ENCODE data around the gene CSMD2. TPM values are rescaled to one million over a fixed set of nuclear protein-coding genes. Genes with fewer than 3 reads are reported as not detected.

Gene CSMD2
- polyA plus RNA-seq, 1 experiment: 1.8 TPM

- ChIA-PET CTCF (no interaction called here), POLR2A (no interaction called here)
- DNase-seq (ENCODE audit: low read depth): no peak
- no peak for TF ChIP-seq CTCF (IDR thresholded peaks at IDR 0.05; ENCODE audit: insufficient read depth, low read depth, low read length)
- no peaks in the 10 kb centered on the region for H3K36me3 ChIP-seq (ENCODE audit: control insufficient read depth, insufficient read depth, low read length)
- H3K27me3 ChIP-seq (ENCODE audit: control insufficient read depth, insufficient read depth, low read length): no peaks in the 10 kb centered on the region
- no peak overlapping the region for H3K4me3 ChIP-seq (ENCODE audit: low read depth, low read length)
Measured at GRCh38 chr1:33895976-33896375, 269.1 kb downstream of the CSMD2 start.

DNA sequence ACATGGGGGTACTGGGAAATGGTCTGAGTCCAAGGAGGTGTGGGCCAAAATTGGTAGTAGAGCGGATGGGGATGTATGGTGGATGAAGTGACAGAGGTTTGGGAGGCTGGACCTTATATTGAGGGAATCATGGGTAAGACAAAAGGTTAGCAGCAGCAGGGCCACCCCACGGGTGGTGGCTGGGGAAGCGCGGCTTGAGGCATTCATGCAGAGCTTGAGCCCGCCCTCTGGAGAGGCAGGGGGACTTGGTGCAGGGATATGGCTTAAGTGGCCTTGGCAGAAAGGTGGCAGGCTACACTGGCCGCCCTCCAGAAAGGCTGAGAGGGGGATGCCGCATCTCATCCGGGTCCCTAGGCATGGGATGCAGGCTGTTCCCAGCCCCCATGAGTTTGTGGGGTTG lies 269.6 kb downstream of the CSMD2 start:
- H3K27me3 ChIP-seq (ENCODE audit: control insufficient read depth, insufficient read depth, low read length): no peaks in the 10 kb centered on the region
- H3K36me3 ChIP-seq (ENCODE audit: control insufficient read depth, insufficient read depth, low read length): no peaks in the 10 kb centered on the region
- no peak overlapping the region for H3K4me3 ChIP-seq (ENCODE audit: low read depth, low read length)
- POLR2A ChIA-PET: no interaction called here
- no peak for DNase-seq (ENCODE audit: low read depth)
- no peak for TF ChIP-seq CTCF (IDR thresholded peaks at IDR 0.05; ENCODE audit: insufficient read depth, low read depth, low read length)
- CTCF ChIA-PET: no interaction called here

GRCh38 chr1:33893147-33893830 lies 271.7 kb downstream of the CSMD2 start:
- Histone ChIP-seq H3K4me3 (ENCODE audit: low read depth, low read length) (no peak overlapping the region), H3K36me3 (ENCODE audit: control insufficient read depth, insufficient read depth, low read length) (no peaks in the 10 kb centered on the region), H3K27me3 (ENCODE audit: control insufficient read depth, insufficient read depth, low read length) (no peaks in the 10 kb centered on the region)
- peak; percentile 90 for DNase-seq (ENCODE audit: low read depth)
- no peak for TF ChIP-seq CTCF (IDR thresholded peaks at IDR 0.05; ENCODE audit: insufficient read depth, low read depth, low read length)
- CTCF ChIA-PET: interaction anchor here (0.6 to 1.9 kb wide), 4 partner anchors 11 to 269 kb away, joined by 3 to 6 read pairs (median 6); no protein-coding TSS in a partner anchor
- POLR2A ChIA-PET: interaction anchor here (0.6 to 1.2 kb wide), 2 partner anchors 16 to 218 kb away, joined by 4 read pairs; no protein-coding TSS in a partner anchor

DNA sequence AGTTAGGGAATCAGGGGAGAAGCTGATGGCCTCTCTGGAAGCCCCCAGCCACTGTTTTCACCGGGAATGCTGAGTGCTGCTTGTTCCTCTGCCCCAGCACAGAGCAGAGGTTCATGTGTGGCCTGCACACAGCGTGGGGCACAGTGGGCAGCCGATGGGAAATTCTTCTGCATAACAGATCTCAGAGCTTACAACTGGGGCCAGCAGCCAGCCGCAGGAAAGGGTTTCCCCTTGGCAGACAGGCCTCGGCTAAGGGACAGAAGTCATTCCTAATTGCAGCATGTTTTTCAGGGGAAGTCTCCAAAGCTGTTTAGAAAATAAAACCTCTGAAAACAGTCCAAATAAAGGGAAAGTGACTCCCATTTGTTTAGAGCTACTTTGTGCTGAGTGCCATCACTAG lies 278.5 kb downstream of the CSMD2 start:
- no peak for DNase-seq (ENCODE audit: low read depth)
- no peak overlapping the region for H3K4me3 ChIP-seq (ENCODE audit: low read depth, low read length)
- H3K36me3 ChIP-seq (ENCODE audit: control insufficient read depth, insufficient read depth, low read length): no peaks in the 10 kb centered on the region
- ChIA-PET POLR2A (interaction anchor here (0.9 kb wide), 1 partner anchor 9 kb away, joined by 3 read pairs; no protein-coding TSS in a partner anchor), CTCF (interaction anchor here (1.2 to 1.3 kb wide), 2 partner anchors 9 to 25 kb away, joined by 3 to 5 read pairs; no protein-coding TSS in a partner anchor)
- no peaks in the 10 kb centered on the region for H3K27me3 ChIP-seq (ENCODE audit: control insufficient read depth, insufficient read depth, low read length)
- TF ChIP-seq CTCF (IDR thresholded peaks at IDR 0.05; ENCODE audit: insufficient read depth, low read depth, low read length): no peak

- H3K27me3 ChIP-seq (ENCODE audit: control insufficient read depth, insufficient read depth, low read length): no peaks in the 10 kb centered on the region
- no peak for TF ChIP-seq CTCF (IDR thresholded peaks at IDR 0.05; ENCODE audit: insufficient read depth, low read depth, low read length)
- POLR2A ChIA-PET: no interaction called here
- no peak for DNase-seq (ENCODE audit: low read depth)
- H3K36me3 ChIP-seq (ENCODE audit: control insufficient read depth, insufficient read depth, low read length): no peaks in the 10 kb centered on the region
- H3K4me3 ChIP-seq (ENCODE audit: low read depth, low read length): no peak overlapping the region
- CTCF ChIA-PET: interaction anchor here (0.7 to 1.2 kb wide), 2 partner anchors 9 to 283 kb away, joined by 3 read pairs; no protein-coding TSS in a partner anchor
Measured at GRCh38 chr1:33880305-33880704, 284.7 kb downstream of the CSMD2 start.

Data from BJ (cell line).